K562 (cell line): ENCODE results near the gene RGL2. TPM values are rescaled to one million over a fixed set of nuclear protein-coding genes. Genes with fewer than 3 reads are reported as not detected.

Experiments used
- ATAC-seq: fragments of 200-7000 bp; cut with Tn5 transposase; 3 replicates; pipeline ENCODE4 v1.9.1; 2020; ENCODE audit warnings: moderate library complexity
- BruUV-seq: library from RNA; stranded (reverse); fragments of 400-500 nt; replicated peaks from 2 replicates; lab custom pipeline; 2021; lab: Mats Ljungman, UMichigan
- CTCF ChIA-PET: fragments of 300-600 bp; formaldehyde crosslinking; extraction: SDS; loops from one replicate; lab custom pipeline; 2021; ENCODE audit warnings: low intra/inter-chr PET ratio; lab: Yijun Ruan, JAX
- POLR2A ChIA-PET: fragments of 300-600, 350-650 bp; sonication (Branson Sonifier 250); formaldehyde crosslinking; extraction: SDS; loops from one replicate; lab custom pipeline; 2021; ENCODE audit warnings: antibody characterized with exemption, inconsistent platforms; lab: Yijun Ruan, JAX
- DNase-seq, 4 experiments: peaks; one replicate each; pipeline versions ENCODE4 v3.0.0 to v3.0.0-alpha.2; 2011 to 2018; ENCODE audit warnings: low spot score in 3 of 4, mixed read lengths in 3 of 4; ENCODE audit errors: extremely low read depth in 1 of 4
- FAIRE-seq: peaks from 2 replicates; lab custom pipeline; 2011; peaks lifted over from hg19 to GRCh38; lab: Jason Lieb, UNC
- H2AFZ ChIP-seq: 2 replicates; pipeline ENCODE4 v1.6.0; 2011; ENCODE audit warnings: low read depth, low read length, control low read depth, inconsistent platforms
- H3K27ac ChIP-seq: fragments of 200-600 bp; 3 replicates; pipeline ENCODE4 v1.8.0; 2011; ENCODE audit warnings: low read depth, mild to moderate bottlenecking, control low read depth, inconsistent platforms, low read length, moderate library complexity, mixed read lengths; ENCODE audit errors: extremely low read depth
- H3K27me3 ChIP-seq, 2 experiments: fragments of 300-600 bp in 1 of 2; 2 replicates in 1 of 2; 3 replicates in 1 of 2; pipeline versions ENCODE4 v1.6.0 to v1.8.0; 2011; ENCODE audit warnings: inconsistent platforms in 2 of 2, low read length in 2 of 2, mild to moderate bottlenecking in 1 of 2, mixed read lengths in 1 of 2, moderate library complexity in 1 of 2; ENCODE audit not compliant: control insufficient read depth in 2 of 2, insufficient read depth in 2 of 2
- H3K36me3 ChIP-seq: fragments of 300-600 bp; 3 replicates; pipeline ENCODE4 v1.8.0; 2011; ENCODE audit warnings: mild to moderate bottlenecking, low read length, inconsistent platforms; ENCODE audit not compliant: control insufficient read depth, insufficient read depth
- H3K4me1 ChIP-seq, 2 experiments: fragments of 200-600 bp in 1 of 2; replicated peaks in 1 of 2; 2 replicates in 1 of 2; 3 replicates in 1 of 2; pipeline versions ENCODE4 v1.5.1 to v1.8.0; 2011; ENCODE audit warnings: inconsistent platforms in 2 of 2, low read length in 2 of 2, mild to moderate bottlenecking in 1 of 2, mixed read lengths in 1 of 2, moderate library complexity in 1 of 2; ENCODE audit not compliant: control insufficient read depth in 2 of 2, insufficient read depth in 2 of 2
- H3K4me2 ChIP-seq: 2 replicates; pipeline ENCODE4 v1.6.1; 2011; ENCODE audit warnings: low read length, control low read depth, inconsistent platforms, mixed read lengths; ENCODE audit not compliant: insufficient read depth
- H3K4me3 ChIP-seq: fragments of 200-600 bp; sonication (generic), shearing (Covaris generic); 2 replicates; pipeline ENCODE4 v1.5.1; 2016; ENCODE audit warnings: control low read depth, inconsistent platforms
- H3K79me2 ChIP-seq: fragments of 200-600 bp; 3 replicates; pipeline ENCODE4 v1.8.0; 2011; ENCODE audit warnings: low read length, inconsistent platforms; ENCODE audit not compliant: control insufficient read depth, insufficient read depth
- H3K9ac ChIP-seq, 2 experiments: 2 replicates each; pipeline versions ENCODE4 v1.6.0 to v1.6.1; 2011; ENCODE audit warnings: low read depth in 2 of 2, low read length in 2 of 2, control low read depth in 1 of 2, inconsistent platforms in 1 of 2, mild to moderate bottlenecking in 1 of 2, mixed read lengths in 1 of 2; ENCODE audit not compliant: insufficient read depth in 1 of 2
- H3K9me1 ChIP-seq: one replicate; pipeline ENCODE4 v1.6.0; 2011; ENCODE audit warnings: inconsistent platforms, mild to moderate bottlenecking, low read length, moderate library complexity; ENCODE audit not compliant: control insufficient read depth, insufficient read depth
- H3K9me3 ChIP-seq: replicated peaks from 2 replicates; pipeline ENCODE4 v1.5.1; 2011; ENCODE audit warnings: low read depth, low read length, inconsistent platforms; ENCODE audit not compliant: control insufficient read depth, insufficient read depth
- H4K20me1 ChIP-seq: replicated peaks from 2 replicates; pipeline ENCODE4 v1.6.1; 2011; ENCODE audit warnings: low read length, inconsistent platforms, mixed read lengths; ENCODE audit not compliant: control insufficient read depth, insufficient read depth
- ARHGAP35 ChIP-seq: fragments of 450-650 bp; IDR thresholded peaks from 2 replicates; pipeline ENCODE4 v1.6.1; 2018; ENCODE audit not compliant: partially characterized antibody
- ELF1 ChIP-seq: fragments of 200-800 bp; sonication (Bioruptor generic); IDR thresholded peaks from 2 replicates; pipeline ENCODE4 v1.6.1; 2016; ENCODE audit warnings: missing genetic modification characterization, missing compliant biosample characterization
- KHSRP ChIP-seq: fragments of 450-650 bp; IDR thresholded peaks from 2 replicates; pipeline ENCODE4 v1.6.1; 2017
- MLLT1 ChIP-seq, 2 experiments: fragments of 450-650 bp; IDR thresholded peaks; 2 replicates each; pipeline ENCODE4 v1.6.1; 2016
- NEUROD1 ChIP-seq: fragments of 150-350 bp; IDR thresholded peaks from 2 replicates; pipeline ENCODE4 v1.6.1; 2014; ENCODE audit warnings: borderline replicate concordance, low read length, low read depth; ENCODE audit not compliant: partially characterized antibody
- RNF219 ChIP-seq: fragments of 250-450 bp; sonication (Bioruptor Pico); IDR thresholded peaks from 2 replicates; pipeline ENCODE4 v1.5.0; 2022; ENCODE audit warnings: mild to moderate bottlenecking
- SAP30 ChIP-seq: fragments of 200-600 bp; sonication (generic); IDR thresholded peaks from 2 replicates; pipeline ENCODE4 v1.6.1; 2012; ENCODE audit warnings: borderline replicate concordance, low read depth, mild to moderate bottlenecking, moderate library complexity, low read length, control low read depth, inconsistent platforms; ENCODE audit not compliant: insufficient read depth, poor library complexity, severe bottlenecking
- TCF15 ChIP-seq: fragments of 250-450 bp; sonication (Bioruptor Pico); IDR thresholded peaks from 2 replicates; pipeline ENCODE4 v1.8.0; 2022; ENCODE audit warnings: moderate library complexity, mild to moderate bottlenecking, inconsistent platforms
- ZBTB5 ChIP-seq: fragments of 450-650 bp; IDR thresholded peaks from 2 replicates; pipeline ENCODE4 v1.6.1; 2017; ENCODE audit warnings: antibody characterized with exemption
- ZBTB7A ChIP-seq: IDR thresholded peaks from 2 replicates; pipeline ENCODE4 v1.6.1; 2011; ENCODE audit warnings: low read depth, mild to moderate bottlenecking, low read length, moderate library complexity, borderline replicate concordance; ENCODE audit not compliant: control insufficient read depth
- WGBS: fragments of 100-300 bp; shearing (Covaris generic); methylation state at CpG from one replicate; pipeline ENCODE4 v1.1.6; 2016; ENCODE audit warnings: low coverage, mixed read lengths; ENCODE audit not compliant: insufficient coverage; ENCODE audit errors: missing lambda C conversion rate; 5-methylcytosine and 5-hydroxymethylcytosine counted together
- in situ Hi-C: fragments of 300-500 bp; cut with MboI; formaldehyde crosslinking; loops from 4 replicates; pipeline ENCODE4 v1.15.0; 2018; ENCODE audit warnings: inconsistent platforms, mixed read lengths
- intact Hi-C: fragments of 100-400 bp; cut with micrococcal nuclease; formaldehyde crosslinking; loops from 2 replicates; pipeline ENCODE4 v1.14.2; 2022
- polyA plus RNA-seq, 8 experiments: library from polyadenylated mRNA; depleted of rRNA in 4 of 8; stranded (reverse) in 5 of 8; unstranded in 3 of 8; fragments of >200 nt; fragmentation: Nextera tagmentation in 2 of 8; fragmentation: Illumina TruSeq in 1 of 8; extraction: Ambion mirVana in 2 of 8; extraction: Trizol in 1 of 8; gene quantifications; 2 replicates each; pipeline versions ENCODE4 v1.2.1 to v1.2.3, GENCODE V29; 2011 to 2014; ENCODE audit warnings: inconsistent platforms in 1 of 8, missing spikeins in 1 of 8
- total RNA-seq, 7 experiments: library from RNA; depleted of rRNA in 6 of 7; stranded (reverse); fragments of >200 nt in 6 of 7; fragmentation: Illumina TruSeq in 2 of 7; extraction: Trizol in 2 of 7; gene quantifications; 2 replicates each; pipeline versions ENCODE4 v1.2.1 to v1.2.3, GENCODE V29; 2011 to 2021; ENCODE audit warnings: low replicate concordance in 1 of 7

Gene RGL2
- total and polyA plus RNA-seq, 9 of the 15 experiments (the other 6 are each of a cell fraction or from before 2014, with no cell fraction given): 1.8 to 57.1 (median 19.5) TPM

GRCh38 chr6:33273129-33273923 lies 25.4 kb downstream of the RGL2 start (continued):
- no peak for TF ChIP-seq ZBTB5
- peak; percentile 31 for TF ChIP-seq ARHGAP35
- peak; percentile 41; the same call in 1 of the 2 replicates for TF ChIP-seq KHSRP
- TF ChIP-seq ELF1 (tag): 0 out of 2 replicates have a peak, but pooled peaks have one; percentile 19
- TF ChIP-seq, all 486 proteins: peak for 23

GRCh38 chr6:33272275-33273128 lies 26.2 kb downstream of the RGL2 start:
- peak overlapping the region; percentile 93 for H3K4me3 ChIP-seq
- no peaks in the 10 kb centered on the region for H3K9me3 ChIP-seq
- CTCF ChIA-PET: no interaction called here
- ATAC-seq (peak; percentile 27), FAIRE-seq (no peak), DNase-seq (peak in 2 of 4 experiments; percentile 40 to 45)
- peaks cover 76% of the 10 kb centered on the region for H3K36me3 ChIP-seq
- peaks cover 68% of the 10 kb centered on the region for H3K79me2 ChIP-seq
- BruUV-seq: TSS peak; percentile 66
- POLR2A ChIA-PET: interaction anchor here (0.5 to 3.2 kb wide), 42 partner anchors 9 to 1758 kb away, joined by 3 to 47 read pairs (median 4); partner anchors contain the start of genes HSD17B8, HSPA1B, KIFC1 and PFDN6
- H3K4me2 ChIP-seq: peak overlapping the region; percentile 99
- H3K27ac ChIP-seq: peak overlapping the region; percentile 98
- peak overlapping the region; percentile 92 to 100 for H3K9ac ChIP-seq
- peaks cover 19 to 38% of the 10 kb centered on the region in 2 experiments for H3K4me1 ChIP-seq
- H4K20me1 ChIP-seq: peaks cover 42% of the 10 kb centered on the region
- WGBS: 0% methylated on average over 22 of the region's 22 CpGs
- no peaks in the 10 kb centered on the region; a peak in 1 of 5 replicates for H3K27me3 ChIP-seq
- intact Hi-C loops (loop anchor here (1.0 to 10.0 kb wide), 2 partner anchors 45 to 302 kb away; partner anchors contain the start of gene ZBTB22), in situ Hi-C loops (loop anchor here (10.0 kb wide), 1 partner anchor 132 kb away; no protein-coding TSS in a partner anchor)
- peak overlapping the region; percentile 42 for H2AFZ ChIP-seq
- H3K9me1 ChIP-seq: no peaks in the 10 kb centered on the region
- TF ChIP-seq MLLT1 (IDR thresholded peaks at IDR 0.05): peak in 1 of 2 experiments; percentile 31; a peak in 3 of 4 replicates
- peak; percentile 88 for TF ChIP-seq SAP30
- no peak for TF ChIP-seq NEUROD1
- no peak for TF ChIP-seq TCF15 (CRISPR knock-in tag)
- no peak for TF ChIP-seq ZBTB7A
- TF ChIP-seq RNF219 (CRISPR knock-in tag): no peak
